Ishikawa (cell line): ENCODE measurements around the gene RPS6KA1.

ENCODE experiments used
- CEBPB ChIP-seq: IDR thresholded peaks from 2 replicates; pipeline ENCODE4 v1.6.1; 2012
- EGR1 ChIP-seq: IDR thresholded peaks from 2 replicates; pipeline ENCODE4 v1.6.1; 2012
- EP300 ChIP-seq: IDR thresholded peaks from 2 replicates; pipeline ENCODE4 v1.6.1; 2012; ENCODE audit warnings: borderline replicate concordance
- FOXM1 ChIP-seq: IDR thresholded peaks from 2 replicates; pipeline ENCODE4 v1.6.1; 2012; ENCODE audit warnings: low read depth, borderline replicate concordance
- NFIC ChIP-seq: IDR thresholded peaks from 2 replicates; pipeline ENCODE4 v1.6.1; 2012
- RAD21 ChIP-seq: IDR thresholded peaks from 2 replicates; pipeline ENCODE4 v1.6.1; 2012; ENCODE audit warnings: low read depth
- TAF1 ChIP-seq: IDR thresholded peaks from 2 replicates; pipeline ENCODE4 v1.6.1; 2012; ENCODE audit warnings: low read depth, mild to moderate bottlenecking
- YY1 ChIP-seq: IDR thresholded peaks from 2 replicates; pipeline ENCODE4 v1.6.1; 2012; ENCODE audit warnings: low read depth
- TF ChIP-seq, protein P1 (sequence below): IDR thresholded peaks from 2 replicates; pipeline ENCODE4 v1.6.1; 2012
- TF ChIP-seq, protein P2 (sequence below): IDR thresholded peaks from 2 replicates; pipeline ENCODE4 v1.6.1; 2012
- TF ChIP-seq, protein P3 (sequence below): IDR thresholded peaks from 2 replicates; pipeline ENCODE4 v1.6.1; 2012; ENCODE audit warnings: low read depth, mild to moderate bottlenecking

DNA sequence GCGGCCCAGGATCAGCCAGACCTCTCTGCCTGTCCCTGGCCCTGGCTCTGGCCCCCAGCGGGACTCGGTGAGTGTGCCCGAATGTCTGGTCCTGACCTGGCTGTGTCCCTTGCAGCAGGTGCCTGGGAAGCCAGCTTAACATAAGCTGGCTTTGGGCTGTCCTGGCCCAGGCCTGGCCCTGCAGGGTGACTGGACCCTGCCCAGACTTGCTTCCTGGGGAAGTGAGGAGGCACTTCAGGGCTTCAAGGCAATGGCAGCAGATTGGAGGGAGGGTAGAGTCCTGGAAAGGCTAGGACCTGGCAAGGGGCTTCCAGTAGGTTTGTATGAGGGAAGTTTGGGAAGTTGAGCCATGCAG, 16.4 kb downstream of the RPS6KA1 start:
- TF ChIP-seq, protein P1, sequence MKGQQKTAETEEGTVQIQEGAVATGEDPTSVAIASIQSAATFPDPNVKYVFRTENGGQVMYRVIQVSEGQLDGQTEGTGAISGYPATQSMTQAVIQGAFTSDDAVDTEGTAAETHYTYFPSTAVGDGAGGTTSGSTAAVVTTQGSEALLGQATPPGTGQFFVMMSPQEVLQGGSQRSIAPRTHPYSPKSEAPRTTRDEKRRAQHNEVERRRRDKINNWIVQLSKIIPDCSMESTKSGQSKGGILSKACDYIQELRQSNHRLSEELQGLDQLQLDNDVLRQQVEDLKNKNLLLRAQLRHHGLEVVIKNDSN = no peak
- TF ChIP-seq RAD21 (no peak), YY1 (no peak), EP300 (no peak), CEBPB (no peak), EGR1 (no peak), NFIC (no peak), TAF1 (no peak), FOXM1 (no peak)
- TF ChIP-seq, protein P2, sequence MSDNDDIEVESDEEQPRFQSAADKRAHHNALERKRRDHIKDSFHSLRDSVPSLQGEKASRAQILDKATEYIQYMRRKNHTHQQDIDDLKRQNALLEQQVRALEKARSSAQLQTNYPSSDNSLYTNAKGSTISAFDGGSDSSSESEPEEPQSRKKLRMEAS = no peak
- TF ChIP-seq, protein P3, sequence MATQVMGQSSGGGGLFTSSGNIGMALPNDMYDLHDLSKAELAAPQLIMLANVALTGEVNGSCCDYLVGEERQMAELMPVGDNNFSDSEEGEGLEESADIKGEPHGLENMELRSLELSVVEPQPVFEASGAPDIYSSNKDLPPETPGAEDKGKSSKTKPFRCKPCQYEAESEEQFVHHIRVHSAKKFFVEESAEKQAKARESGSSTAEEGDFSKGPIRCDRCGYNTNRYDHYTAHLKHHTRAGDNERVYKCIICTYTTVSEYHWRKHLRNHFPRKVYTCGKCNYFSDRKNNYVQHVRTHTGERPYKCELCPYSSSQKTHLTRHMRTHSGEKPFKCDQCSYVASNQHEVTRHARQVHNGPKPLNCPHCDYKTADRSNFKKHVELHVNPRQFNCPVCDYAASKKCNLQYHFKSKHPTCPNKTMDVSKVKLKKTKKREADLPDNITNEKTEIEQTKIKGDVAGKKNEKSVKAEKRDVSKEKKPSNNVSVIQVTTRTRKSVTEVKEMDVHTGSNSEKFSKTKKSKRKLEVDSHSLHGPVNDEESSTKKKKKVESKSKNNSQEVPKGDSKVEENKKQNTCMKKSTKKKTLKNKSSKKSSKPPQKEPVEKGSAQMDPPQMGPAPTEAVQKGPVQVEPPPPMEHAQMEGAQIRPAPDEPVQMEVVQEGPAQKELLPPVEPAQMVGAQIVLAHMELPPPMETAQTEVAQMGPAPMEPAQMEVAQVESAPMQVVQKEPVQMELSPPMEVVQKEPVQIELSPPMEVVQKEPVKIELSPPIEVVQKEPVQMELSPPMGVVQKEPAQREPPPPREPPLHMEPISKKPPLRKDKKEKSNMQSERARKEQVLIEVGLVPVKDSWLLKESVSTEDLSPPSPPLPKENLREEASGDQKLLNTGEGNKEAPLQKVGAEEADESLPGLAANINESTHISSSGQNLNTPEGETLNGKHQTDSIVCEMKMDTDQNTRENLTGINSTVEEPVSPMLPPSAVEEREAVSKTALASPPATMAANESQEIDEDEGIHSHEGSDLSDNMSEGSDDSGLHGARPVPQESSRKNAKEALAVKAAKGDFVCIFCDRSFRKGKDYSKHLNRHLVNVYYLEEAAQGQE = no peak
